OCI-LY3 (cell line): ENCODE results near the gene KCNS3.

Source experiments
- H2AFZ ChIP-seq: fragments of 200-600, 300-600 bp; shearing (Covaris generic); 2 replicates; pipeline ENCODE4 v1.6.0; 2014; ENCODE audit warnings: antibody characterized with exemption, low read depth, low read length
- H3K27ac ChIP-seq: fragments of 200-600, 300-600 bp; sonication (generic); 2 replicates; pipeline ENCODE4 v1.5.1; 2014; ENCODE audit warnings: mild to moderate bottlenecking, low read length, moderate library complexity, mixed read lengths
- H3K27me3 ChIP-seq: fragments of 200-600, 300-600 bp; sonication (generic); 2 replicates; pipeline ENCODE4 v1.6.1; 2014; ENCODE audit warnings: low read depth, low read length, mixed read lengths
- H3K36me3 ChIP-seq: fragments of 200-600, 300-600 bp; sonication (generic); replicated peaks from 2 replicates; pipeline ENCODE3; 2014; ENCODE audit warnings: low read depth, low read length, mixed read lengths
- H3K4me1 ChIP-seq: fragments of 300-600, 200-600 bp; sonication (generic); 2 replicates; pipeline ENCODE4 v1.6.1; 2014; ENCODE audit warnings: low read length, mixed read lengths
- H3K4me2 ChIP-seq: fragments of 200-600, 300-600 bp; sonication (generic); 2 replicates; pipeline ENCODE4 v1.6.1; 2014; ENCODE audit warnings: low read length, mixed read lengths
- H3K4me3 ChIP-seq: fragments of 300-600, 200-600 bp; sonication (generic); 2 replicates; pipeline ENCODE4 v1.5.1; 2014; ENCODE audit warnings: antibody characterized with exemption, mild to moderate bottlenecking, low read length, moderate library complexity
- H3K79me2 ChIP-seq: fragments of 300-600, 200-600 bp; shearing (Covaris generic); 2 replicates; pipeline ENCODE4 v1.6.1; 2014; ENCODE audit warnings: mild to moderate bottlenecking, low read length, mixed read lengths
- H3K9ac ChIP-seq: fragments of 300-600, 200-600 bp; shearing (Covaris generic); 2 replicates; pipeline ENCODE4 v1.6.0; 2014; ENCODE audit warnings: mild to moderate bottlenecking, low read length, moderate library complexity
- H3K9me3 ChIP-seq: fragments of 200-600, 300-600 bp; shearing (Covaris generic); 2 replicates; pipeline ENCODE4 v1.6.1; 2014; ENCODE audit warnings: low read length, mixed read lengths; ENCODE audit not compliant: insufficient read depth
- H4K20me1 ChIP-seq: fragments of 200-600, 300-600 bp; sonication (generic); 2 replicates; pipeline ENCODE4 v1.6.1; 2016; ENCODE audit warnings: low read length, mixed read lengths; ENCODE audit not compliant: insufficient read depth
- CTCF ChIP-seq: fragments of 200-600, 300-600 bp; sonication (generic); IDR thresholded peaks from 2 replicates; pipeline ENCODE4 v1.5.1; 2014; ENCODE audit warnings: antibody characterized with exemption, low read length, low read depth
- EZH2phosphoT487 ChIP-seq: fragments of 200-600 bp; shearing (Covaris generic); IDR thresholded peaks from 2 replicates; pipeline ENCODE4 v1.6.1; 2018; ENCODE audit warnings: antibody characterized with exemption, mixed run types, low read depth

The KCNS3 gene

GRCh38 chr2:17947113-17947512 lies 68.6 kb downstream of the KCNS3 start:
- TF ChIP-seq CTCF (no peak), EZH2phosphoT487 (no peak)

GRCh38 chr2:17950006-17950405 lies 71.5 kb downstream of the KCNS3 start:
- H3K4me3 ChIP-seq, result no peak overlapping the region
- peaks cover 49% of the 10 kb centered on the region for H3K27me3 ChIP-seq
- H3K79me2 ChIP-seq, result no peaks in the 10 kb centered on the region
- H3K9me3 ChIP-seq, result no peaks in the 10 kb centered on the region
- no peak for TF ChIP-seq EZH2phosphoT487
- TF ChIP-seq CTCF, result no peak
- no peak overlapping the region for H3K27ac ChIP-seq
- no peaks in the 10 kb centered on the region for H3K4me1 ChIP-seq
- H3K9ac ChIP-seq, result no peak overlapping the region
- H3K36me3 ChIP-seq, result no peaks in the 10 kb centered on the region
- H4K20me1 ChIP-seq, result no peaks in the 10 kb centered on the region
- H3K4me2 ChIP-seq, result no peak overlapping the region
- H2AFZ ChIP-seq, result no peak overlapping the region

More at GRCh38 chr2:17947113-17947512, 68.6 kb downstream of the KCNS3 start:
- H3K36me3 ChIP-seq, result no peaks in the 10 kb centered on the region
- H3K27ac ChIP-seq, result no peak overlapping the region
- H3K9ac ChIP-seq, result no peak overlapping the region
- H3K4me3 ChIP-seq, result no peak overlapping the region
- H3K27me3 ChIP-seq, result peaks cover 46% of the 10 kb centered on the region
- H3K79me2 ChIP-seq, result no peaks in the 10 kb centered on the region
- H3K4me1 ChIP-seq, result no peaks in the 10 kb centered on the region
- no peaks in the 10 kb centered on the region for H3K9me3 ChIP-seq
- no peak overlapping the region for H2AFZ ChIP-seq
- no peaks in the 10 kb centered on the region for H4K20me1 ChIP-seq
- H3K4me2 ChIP-seq, result no peak overlapping the region

- peaks cover 58% of the 10 kb centered on the region for H3K27me3 ChIP-seq
- no peak overlapping the region for H3K9ac ChIP-seq
- TF ChIP-seq EZH2phosphoT487 (no peak), CTCF (no peak)
- no peaks in the 10 kb centered on the region for H4K20me1 ChIP-seq
- no peaks in the 10 kb centered on the region for H3K36me3 ChIP-seq
- H3K4me3 ChIP-seq, result no peak overlapping the region
- no peak overlapping the region for H3K27ac ChIP-seq
- no peaks in the 10 kb centered on the region for H3K4me1 ChIP-seq
- H3K79me2 ChIP-seq, result no peaks in the 10 kb centered on the region
- H3K4me2 ChIP-seq, result no peak overlapping the region
- no peaks in the 10 kb centered on the region for H3K9me3 ChIP-seq
- H2AFZ ChIP-seq, result no peak overlapping the region
Measured at GRCh38 chr2:17951563-17951962, 73.1 kb downstream of the KCNS3 start.

- Histone ChIP-seq H2AFZ (no peak overlapping the region), H3K79me2 (no peaks in the 10 kb centered on the region), H3K27ac (no peak overlapping the region), H3K9me3 (no peaks in the 10 kb centered on the region), H4K20me1 (no peaks in the 10 kb centered on the region), H3K4me1 (peaks cover 16% of the 10 kb centered on the region), H3K36me3 (no peaks in the 10 kb centered on the region), H3K4me2 (no peak overlapping the region), H3K4me3 (no peak overlapping the region), H3K9ac (no peak overlapping the region), H3K27me3 (peaks cover 32% of the 10 kb centered on the region)
- TF ChIP-seq EZH2phosphoT487, result no peak
- no peak for TF ChIP-seq CTCF
Measured at GRCh38 chr2:17958466-17959092, 80.1 kb downstream of the KCNS3 start.
